ENCODE data around the gene ZNF727.
"Not testable (repeated sequence)": the region's sequence is repeated elsewhere in the genome, so short reads cannot be mapped to it uniquely, and the experiment has no call there.

Gene ZNF727

DNA sequence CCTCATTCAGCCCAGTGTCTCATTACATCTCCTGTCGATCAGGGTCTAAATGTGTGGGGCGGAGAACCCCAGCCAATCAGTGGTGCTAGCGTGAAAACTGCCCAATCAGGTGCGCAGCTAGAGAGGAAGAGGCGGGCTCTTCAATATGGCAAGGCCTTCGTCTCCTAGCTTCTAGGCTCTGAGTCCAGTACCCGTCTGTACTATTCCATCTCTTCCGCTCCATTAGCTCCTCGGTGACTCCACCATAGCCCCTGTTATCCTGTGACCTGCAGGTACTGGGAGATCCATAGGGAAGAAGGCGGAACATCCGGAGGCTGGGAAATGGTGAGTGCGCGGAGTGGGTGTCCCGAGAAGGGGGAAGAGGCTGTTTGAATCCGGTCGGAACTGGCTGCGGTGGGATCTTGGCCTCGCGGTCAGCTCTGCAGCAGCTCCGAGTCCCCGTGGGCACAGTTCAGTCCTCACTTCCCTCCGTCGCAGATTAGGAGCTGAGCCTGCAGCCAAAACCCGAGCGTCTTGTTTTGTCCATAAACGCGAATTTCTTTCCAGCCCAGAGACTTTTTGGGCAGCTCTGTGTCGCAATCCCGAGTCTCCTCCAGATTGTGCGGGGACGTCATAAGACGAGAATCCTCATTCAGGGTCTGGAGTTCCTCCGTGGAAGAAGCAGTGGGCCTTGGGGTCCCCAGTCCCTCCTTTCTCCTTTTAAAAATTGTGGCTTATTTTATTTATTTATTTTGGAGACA, at the start of gene ZNF727:
TSS of gene ZNF727 (plus strand) at position 134 of the 740 bp plus-strand sequence. CDS start at position 322, 188 bp downstream.
- no peak for DNase-seq

DNA sequence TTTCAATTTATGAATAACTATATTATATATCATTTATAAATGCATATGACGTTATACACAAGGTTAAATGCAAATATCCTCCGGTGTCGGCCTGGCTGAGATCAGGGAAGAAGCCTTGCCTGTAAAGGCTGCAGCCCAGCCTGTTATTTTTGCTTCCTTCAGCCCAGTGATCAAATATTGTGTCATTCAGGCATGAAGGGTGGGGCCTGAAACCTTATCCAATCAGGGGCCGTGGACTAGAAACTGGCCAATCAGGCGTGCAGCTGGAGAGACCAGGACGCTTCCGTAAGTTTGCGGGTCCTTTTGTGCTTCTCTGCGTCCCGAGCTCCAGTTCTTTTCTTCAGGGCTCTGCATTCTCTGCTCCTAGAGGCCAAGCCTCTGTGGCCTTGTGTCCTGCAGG, 46.7 kb upstream of the ZNF727 start, which contains the start of gene ZNF722:
TSS of gene ZNF722 (plus strand) at position 301 of the 400 bp plus-strand sequence. CDS start 113 bp downstream, outside the sequence.
- no peak for DNase-seq

DNA sequence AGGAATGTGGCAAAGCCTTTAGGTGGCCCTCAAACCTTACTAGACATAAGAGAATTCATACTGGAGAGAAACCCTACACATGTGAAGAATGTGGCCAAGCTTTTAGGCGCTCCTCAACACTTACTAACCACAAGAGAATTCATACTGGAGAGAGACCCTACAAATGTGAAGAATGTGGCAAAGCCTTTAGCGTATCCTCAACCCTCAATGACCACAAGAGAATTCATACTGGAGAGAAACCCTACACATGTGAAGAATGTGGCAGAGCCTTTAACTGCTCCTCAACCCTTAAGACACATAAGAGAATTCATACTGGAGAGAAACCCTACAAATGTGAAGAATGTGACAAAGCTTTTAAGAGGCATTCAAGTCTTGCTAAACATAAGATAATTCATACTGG, 29.7 kb upstream of the ZNF727 start:
- DNase-seq: not testable (repeated sequence)

DNA sequence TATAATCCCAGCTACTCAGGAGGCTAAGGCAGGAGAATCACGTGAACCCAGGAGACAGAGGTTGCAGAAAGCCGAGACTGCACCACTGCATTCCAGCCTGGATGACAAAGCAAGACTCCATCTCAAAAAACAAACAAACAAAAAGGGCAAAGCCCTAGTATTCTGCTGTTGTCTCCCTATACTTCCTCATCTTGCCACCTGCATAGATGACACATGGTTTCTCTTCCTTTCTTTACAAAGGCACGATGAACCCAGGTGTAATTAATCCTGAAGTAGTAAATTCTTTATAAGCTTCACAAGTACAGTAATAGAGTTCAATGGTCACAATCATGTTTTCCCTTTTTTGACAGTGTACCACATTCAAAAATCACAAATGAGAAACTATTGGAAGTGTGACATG, 9.8 kb upstream of the ZNF727 start:
- no peak for DNase-seq

DNA sequence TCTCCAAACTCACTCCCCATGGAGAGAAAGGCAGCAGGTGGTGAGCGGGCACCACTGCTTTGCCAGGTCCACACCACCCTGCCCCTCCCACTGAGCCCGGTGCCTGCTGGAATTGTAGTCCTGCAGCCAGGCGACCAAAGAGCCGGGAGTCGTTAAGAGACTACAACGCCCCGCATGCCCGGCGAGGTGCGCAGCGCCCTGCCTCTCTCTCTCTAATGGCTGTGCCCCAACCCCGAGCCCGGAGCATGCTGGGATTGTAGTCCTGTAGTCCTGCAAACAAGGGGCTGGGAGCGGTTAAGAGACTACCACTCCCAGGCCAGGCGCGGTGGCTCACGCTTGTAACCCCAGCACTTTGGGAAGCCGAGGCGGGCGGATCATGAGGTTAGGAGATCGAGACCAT, 8.1 kb upstream of the ZNF727 start:
- no peak for DNase-seq

DNA sequence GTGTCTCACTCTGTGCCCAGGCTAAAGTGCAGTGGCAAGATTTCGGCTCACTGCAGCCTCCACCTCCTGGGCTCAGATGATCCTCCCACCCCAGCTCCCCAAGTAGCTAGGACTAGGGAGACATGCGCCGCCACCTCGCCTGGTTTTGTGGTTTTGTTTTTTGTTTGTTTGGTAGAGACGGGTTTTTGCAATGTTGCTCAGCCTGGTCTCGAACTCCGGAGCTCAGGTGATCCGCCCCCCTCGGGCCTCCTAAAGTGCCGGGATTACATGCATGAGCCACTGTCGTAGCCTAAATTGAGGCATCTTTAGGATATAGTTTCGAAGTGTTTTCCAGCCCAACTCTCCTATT, 781 bp downstream of the ZNF727 start:
- no peak for DNase-seq

DNA sequence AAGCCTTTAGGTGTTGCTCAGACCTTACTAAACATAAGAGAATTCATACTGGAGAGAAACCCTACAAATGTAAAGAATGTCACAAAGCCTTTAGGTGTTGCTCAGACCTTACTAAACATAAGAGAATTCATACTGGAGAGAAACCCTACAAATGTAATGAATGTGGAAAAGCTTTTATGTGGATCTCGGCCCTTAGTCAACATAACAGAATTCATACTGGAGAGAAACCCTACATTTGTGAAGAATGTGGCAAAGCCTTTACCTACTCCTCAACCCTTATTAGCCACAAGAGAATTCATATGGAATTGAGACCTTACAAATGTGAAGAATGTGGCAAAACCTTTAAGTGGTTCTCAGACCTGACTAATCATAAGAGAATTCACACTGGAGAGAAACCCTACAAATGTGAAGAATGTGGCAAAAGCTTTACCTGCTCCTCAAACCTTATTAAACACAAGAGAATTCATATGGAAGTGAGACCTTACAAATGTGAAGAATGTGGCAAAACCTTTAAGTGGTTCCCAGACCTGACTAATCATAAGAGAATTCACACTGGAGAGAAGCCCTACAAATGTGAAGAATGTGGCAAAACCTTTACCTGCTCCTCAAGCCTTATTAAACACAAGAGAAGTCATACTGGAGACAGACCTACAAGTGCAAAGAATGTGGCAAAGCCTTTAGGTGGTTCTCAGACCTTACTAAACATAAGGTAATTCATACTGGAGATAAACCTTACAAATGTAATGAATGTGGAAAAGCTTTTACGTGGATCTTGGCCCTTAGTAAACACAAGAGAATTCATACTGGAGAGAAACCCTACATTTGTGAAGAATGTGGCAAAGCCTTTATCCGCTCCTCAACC, 32.8 kb downstream of the ZNF727 start:
- DNase-seq: not testable (repeated sequence)

DNA sequence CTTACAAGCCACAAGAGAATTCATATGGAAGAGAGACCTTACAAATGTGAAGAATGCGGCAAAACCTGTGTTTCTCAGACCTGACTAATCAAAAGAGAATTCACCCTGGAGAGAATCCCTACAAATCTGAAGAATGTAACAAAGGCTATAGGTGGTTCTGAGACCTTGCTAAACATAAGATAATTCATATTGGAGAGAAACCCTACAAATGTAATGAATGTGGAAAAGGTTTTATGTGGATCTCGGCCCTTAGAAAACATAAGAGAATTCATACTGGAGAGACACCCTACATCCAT, 33.4 kb downstream of the ZNF727 start:
- no peak for DNase-seq

DNA sequence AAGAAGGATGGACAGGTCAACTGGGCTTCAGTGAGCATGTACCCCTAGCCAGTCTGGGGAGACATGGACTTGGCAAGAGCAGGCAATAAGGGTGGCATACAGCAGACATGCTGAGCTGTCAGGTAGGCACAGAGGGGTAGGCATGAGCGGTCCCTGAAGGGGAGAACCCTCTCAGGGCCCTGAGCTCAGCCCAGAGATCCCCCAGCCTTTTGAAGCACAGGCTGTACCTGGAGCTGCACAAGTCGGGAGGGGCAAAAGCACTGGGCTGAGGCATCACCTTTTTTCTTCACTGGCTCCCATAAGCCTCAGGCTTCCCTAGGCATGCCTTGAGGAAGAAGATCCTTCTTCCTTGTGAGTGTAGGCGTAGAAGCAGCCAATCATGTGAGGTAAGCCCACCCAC, 42.3 kb downstream of the ZNF727 start:
- no peak for DNase-seq

DNA sequence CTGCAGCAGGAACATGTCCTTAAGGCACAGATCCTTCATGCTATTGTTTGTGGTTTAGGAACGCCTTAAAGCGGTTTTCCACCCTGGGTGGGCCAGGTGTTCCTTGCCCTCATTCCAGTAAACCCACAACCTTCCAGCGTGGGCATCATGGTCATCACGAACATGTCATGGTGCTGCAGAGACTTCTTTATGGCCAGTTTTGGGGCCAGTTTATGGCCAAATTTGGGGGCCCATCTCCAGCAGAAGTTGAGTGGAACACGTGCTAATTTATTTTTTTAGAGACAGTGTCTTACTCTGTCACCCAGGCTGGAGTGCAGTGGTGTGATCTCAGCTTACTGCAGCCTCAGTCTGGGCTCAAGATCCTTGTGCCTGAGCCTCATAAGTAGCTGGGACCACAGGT, 43.6 kb downstream of the ZNF727 start:
- DNase-seq: not testable (repeated sequence)

Measured in right hindlimb (tissue), 1 donor.